Measurements from ENCODE around the gene CEP295NL.
"Not testable (repeated sequence)": the region's sequence is repeated elsewhere in the genome, so short reads cannot be mapped to it uniquely, and the experiment has no call there.

Gene CEP295NL

GRCh38 chr17:78905116-78905515, 2.1 kb upstream of the CEP295NL start:
- no peak for DNase-seq (ENCODE audit: low spot score)

- DNase-seq (ENCODE audit: low spot score), result no peak
Observed at GRCh38 chr17:78904371-78904770, 1.4 kb upstream of the CEP295NL start.

- DNase-seq (ENCODE audit: low spot score), result not testable (repeated sequence)
Observed at GRCh38 chr17:78902231-78902630, 770 bp downstream of the CEP295NL start.

GRCh38 chr17:78901806-78902205, 1.2 kb downstream of the CEP295NL start:
- no peak for DNase-seq (ENCODE audit: low spot score)

GRCh38 chr17:78900816-78901215, 2.2 kb downstream of the CEP295NL start:
- DNase-seq (ENCODE audit: low spot score), result no peak

- no peak for DNase-seq (ENCODE audit: low spot score)
Observed at GRCh38 chr17:78899361-78900260, 3.4 kb downstream of the CEP295NL start.

- no peak for DNase-seq (ENCODE audit: low spot score)
Observed at GRCh38 chr17:78898947-78899346, 4.1 kb downstream of the CEP295NL start.

- no peak for DNase-seq (ENCODE audit: low spot score)
Observed at GRCh38 chr17:78898075-78898836, 4.7 kb downstream of the CEP295NL start.

GRCh38 chr17:78897664-78898047, 5.3 kb downstream of the CEP295NL start:
- DNase-seq (ENCODE audit: low spot score), result no peak

GRCh38 chr17:78896834-78897663, 6.0 kb downstream of the CEP295NL start:
- no peak for DNase-seq (ENCODE audit: low spot score)

GRCh38 chr17:78896091-78896833, 6.7 kb downstream of the CEP295NL start:
- no peak for DNase-seq (ENCODE audit: low spot score)

- no peak for DNase-seq (ENCODE audit: low spot score)
Observed at GRCh38 chr17:78895322-78895721, 7.7 kb downstream of the CEP295NL start.

- no peak for DNase-seq (ENCODE audit: low spot score)
Observed at GRCh38 chr17:78893684-78894083, 9.3 kb downstream of the CEP295NL start.

- no peak for DNase-seq (ENCODE audit: low spot score)
Observed at GRCh38 chr17:78892936-78893379, 10.0 kb downstream of the CEP295NL start.

GRCh38 chr17:78892520-78892919, 10.5 kb downstream of the CEP295NL start:
- DNase-seq (ENCODE audit: low spot score), result no peak

GRCh38 chr17:78892062-78892456, 10.9 kb downstream of the CEP295NL start:
- no peak for DNase-seq (ENCODE audit: low spot score)

GRCh38 chr17:78891406-78892061, 11.5 kb downstream of the CEP295NL start:
- DNase-seq (ENCODE audit: low spot score), result no peak

GRCh38 chr17:78890498-78890897, 12.5 kb downstream of the CEP295NL start:
- DNase-seq (ENCODE audit: low spot score), result no peak

- DNase-seq (ENCODE audit: low spot score), result not testable (repeated sequence)
Observed at GRCh38 chr17:78890096-78890495, 12.9 kb downstream of the CEP295NL start.

GRCh38 chr17:78889531-78889930, 13.5 kb downstream of the CEP295NL start:
- no peak for DNase-seq (ENCODE audit: low spot score)

GRCh38 chr17:78888941-78889518, 14.0 kb downstream of the CEP295NL start:
- DNase-seq (ENCODE audit: low spot score), result no peak
